Jurkat, Clone E6-1 (cell line): ENCODE results near the gene ADGRL1. TPM values are rescaled to one million over a fixed set of nuclear protein-coding genes. Genes with fewer than 3 reads are reported as not detected.
"Not testable (repeated sequence)": the region's sequence is repeated elsewhere in the genome, so short reads cannot be mapped to it uniquely, and the experiment has no call there.

Source experiments
- DNase-seq: peaks from one replicate; pipeline ENCODE4 v3.0.0-alpha.2; 2011; ENCODE audit warnings: low read depth, low spot score
- H3K4me3 ChIP-seq: 2 replicates; pipeline ENCODE4 v1.5.1; 2011; ENCODE audit warnings: mild to moderate bottlenecking, low read length, control low read depth, moderate library complexity
- polyA plus RNA-seq: library from polyadenylated mRNA; unstranded; fragments of >200 nt; gene quantifications from one replicate; pipeline ENCODE4 v1.2.1, GENCODE V29; 2012; ENCODE audit warnings: missing spikeins; ENCODE audit not compliant: insufficient read length, insufficient read depth

Gene ADGRL1
- polyA plus RNA-seq, result 19.4 TPM

- peak within 1 kb of the TSS; percentile 63 for H3K4me3 ChIP-seq
- not testable (repeated sequence) for DNase-seq
Measured at GRCh38 chr19:14205452-14206287, at the start of gene ADGRL1. Gene ADGRL1, minus strand, starts transcription at chr19:14206169. Its CDS starts 22,567 bp downstream, at chr19:14183602.

- H3K4me3 ChIP-seq, DNase-seq: not testable (repeated sequence)
Measured at GRCh38 chr19:14255316-14255715, 49.3 kb upstream of the ADGRL1 start.

- DNase-seq, H3K4me3 ChIP-seq: not testable (repeated sequence)
Measured at GRCh38 chr19:14253822-14254599, 48.0 kb upstream of the ADGRL1 start.

- not testable (repeated sequence) for H3K4me3 ChIP-seq, DNase-seq
Measured at GRCh38 chr19:14252136-14252535, 46.2 kb upstream of the ADGRL1 start.

GRCh38 chr19:14250870-14251269 lies 44.9 kb upstream of the ADGRL1 start:
- no peak overlapping the region for H3K4me3 ChIP-seq
- no peak for DNase-seq

- H3K4me3 ChIP-seq, result not testable (repeated sequence)
Measured at GRCh38 chr19:14250315-14250714, 44.3 kb upstream of the ADGRL1 start.

GRCh38 chr19:14249891-14250290 lies 43.9 kb upstream of the ADGRL1 start:
- not testable (repeated sequence) for H3K4me3 ChIP-seq, DNase-seq

More at GRCh38 chr19:14250315-14250714, 44.3 kb upstream of the ADGRL1 start:
- DNase-seq, result not testable (repeated sequence)

- not testable (repeated sequence) for H3K4me3 ChIP-seq, DNase-seq
Measured at GRCh38 chr19:14249012-14249754, 43.2 kb upstream of the ADGRL1 start.

- no peak for DNase-seq
- no peak overlapping the region for H3K4me3 ChIP-seq
Measured at GRCh38 chr19:14248578-14249011, 42.6 kb upstream of the ADGRL1 start.

GRCh38 chr19:14247548-14248471 lies 41.8 kb upstream of the ADGRL1 start:
- not testable (repeated sequence) for DNase-seq, H3K4me3 ChIP-seq

- H3K4me3 ChIP-seq, DNase-seq: not testable (repeated sequence)
Measured at GRCh38 chr19:14247205-14247547, 41.2 kb upstream of the ADGRL1 start.

GRCh38 chr19:14244393-14244792 lies 38.4 kb upstream of the ADGRL1 start:
- not testable (repeated sequence) for H3K4me3 ChIP-seq

GRCh38 chr19:14243718-14244117 lies 37.7 kb upstream of the ADGRL1 start:
- DNase-seq, result not testable (repeated sequence)

More at GRCh38 chr19:14244393-14244792, 38.4 kb upstream of the ADGRL1 start:
- not testable (repeated sequence) for DNase-seq

GRCh38 chr19:14237014-14237941 lies 31.3 kb upstream of the ADGRL1 start:
- no peak overlapping the region for H3K4me3 ChIP-seq
- no peak for DNase-seq

More at GRCh38 chr19:14243718-14244117, 37.7 kb upstream of the ADGRL1 start:
- H3K4me3 ChIP-seq, result not testable (repeated sequence)

GRCh38 chr19:14232945-14233344 lies 27.0 kb upstream of the ADGRL1 start:
- DNase-seq, H3K4me3 ChIP-seq: not testable (repeated sequence)

- H3K4me3 ChIP-seq, DNase-seq: not testable (repeated sequence)
Measured at GRCh38 chr19:14228446-14229071, 22.6 kb upstream of the ADGRL1 start.

- DNase-seq, H3K4me3 ChIP-seq: not testable (repeated sequence)
Measured at GRCh38 chr19:14226498-14226897, 20.5 kb upstream of the ADGRL1 start.
